BE2C (cell line): Measurements from ENCODE around the gene PRAMEF18.
"Not testable (repeated sequence)": the region's sequence is repeated elsewhere in the genome, so short reads cannot be mapped to it uniquely, and the experiment has no call there.

Experiments used
- DNase-seq: peaks from one replicate; pipeline ENCODE4 v3.0.0-alpha.2; 2020
- H3K27me3 ChIP-seq: fragments of 250-450 bp; sonication (Bioruptor Pico); 2 replicates; pipeline ENCODE4 v1.5.1; 2020; ENCODE audit warnings: mild to moderate bottlenecking
- H3K36me3 ChIP-seq: fragments of 250-450 bp; sonication (Bioruptor Pico); 2 replicates; pipeline ENCODE4 v1.5.1; 2020; ENCODE audit warnings: mild to moderate bottlenecking
- H3K4me1 ChIP-seq: fragments of 250-450 bp; sonication (Bioruptor Pico); 2 replicates; pipeline ENCODE4 v1.5.1; 2020
- H3K4me3 ChIP-seq: 2 replicates; pipeline ENCODE4 v1.5.1; 2011; ENCODE audit warnings: low read depth, low read length
- H3K9me3 ChIP-seq: fragments of 250-450 bp; sonication (Bioruptor Pico); 2 replicates; pipeline ENCODE4 v1.5.1; 2020
- TF ChIP-seq, protein P1 (sequence below): IDR thresholded peaks from 2 replicates; pipeline ENCODE4 v1.5.1; 2012; ENCODE audit warnings: mild to moderate bottlenecking, low read depth, low read length

Gene PRAMEF18

DNA sequence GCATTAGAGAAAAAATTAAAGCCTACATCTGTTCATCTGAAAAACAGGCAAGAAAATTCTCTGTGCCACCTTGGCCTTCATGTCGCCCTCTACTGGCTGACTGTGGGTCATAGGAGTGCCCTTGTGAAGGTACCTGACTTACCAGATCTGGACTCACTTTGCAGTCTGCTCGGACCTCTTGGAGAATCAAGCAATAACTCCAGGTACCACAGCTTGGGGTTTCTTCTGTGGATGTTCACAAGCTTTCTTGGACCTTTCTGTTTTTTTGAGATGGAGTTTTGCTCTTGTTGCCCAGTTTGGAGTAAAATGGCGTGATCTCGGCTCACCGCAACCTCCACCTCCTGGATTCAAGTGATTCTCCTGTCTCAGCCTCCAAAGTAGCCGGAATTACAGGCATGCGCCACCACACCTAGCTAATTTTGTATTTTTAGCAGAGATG is 2.4 kb upstream of the PRAMEF18 start:
- H3K4me1 ChIP-seq, result no peaks in the 10 kb centered on the region
- TF ChIP-seq, protein P1, sequence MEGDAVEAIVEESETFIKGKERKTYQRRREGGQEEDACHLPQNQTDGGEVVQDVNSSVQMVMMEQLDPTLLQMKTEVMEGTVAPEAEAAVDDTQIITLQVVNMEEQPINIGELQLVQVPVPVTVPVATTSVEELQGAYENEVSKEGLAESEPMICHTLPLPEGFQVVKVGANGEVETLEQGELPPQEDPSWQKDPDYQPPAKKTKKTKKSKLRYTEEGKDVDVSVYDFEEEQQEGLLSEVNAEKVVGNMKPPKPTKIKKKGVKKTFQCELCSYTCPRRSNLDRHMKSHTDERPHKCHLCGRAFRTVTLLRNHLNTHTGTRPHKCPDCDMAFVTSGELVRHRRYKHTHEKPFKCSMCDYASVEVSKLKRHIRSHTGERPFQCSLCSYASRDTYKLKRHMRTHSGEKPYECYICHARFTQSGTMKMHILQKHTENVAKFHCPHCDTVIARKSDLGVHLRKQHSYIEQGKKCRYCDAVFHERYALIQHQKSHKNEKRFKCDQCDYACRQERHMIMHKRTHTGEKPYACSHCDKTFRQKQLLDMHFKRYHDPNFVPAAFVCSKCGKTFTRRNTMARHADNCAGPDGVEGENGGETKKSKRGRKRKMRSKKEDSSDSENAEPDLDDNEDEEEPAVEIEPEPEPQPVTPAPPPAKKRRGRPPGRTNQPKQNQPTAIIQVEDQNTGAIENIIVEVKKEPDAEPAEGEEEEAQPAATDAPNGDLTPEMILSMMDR, result peak; percentile 51
- no peaks in the 10 kb centered on the region for H3K36me3 ChIP-seq
- no peaks in the 10 kb centered on the region for H3K27me3 ChIP-seq
- H3K4me3 ChIP-seq, result no peak overlapping the region
- no peaks in the 10 kb centered on the region for H3K9me3 ChIP-seq
- DNase-seq, result peak; percentile 37

DNA sequence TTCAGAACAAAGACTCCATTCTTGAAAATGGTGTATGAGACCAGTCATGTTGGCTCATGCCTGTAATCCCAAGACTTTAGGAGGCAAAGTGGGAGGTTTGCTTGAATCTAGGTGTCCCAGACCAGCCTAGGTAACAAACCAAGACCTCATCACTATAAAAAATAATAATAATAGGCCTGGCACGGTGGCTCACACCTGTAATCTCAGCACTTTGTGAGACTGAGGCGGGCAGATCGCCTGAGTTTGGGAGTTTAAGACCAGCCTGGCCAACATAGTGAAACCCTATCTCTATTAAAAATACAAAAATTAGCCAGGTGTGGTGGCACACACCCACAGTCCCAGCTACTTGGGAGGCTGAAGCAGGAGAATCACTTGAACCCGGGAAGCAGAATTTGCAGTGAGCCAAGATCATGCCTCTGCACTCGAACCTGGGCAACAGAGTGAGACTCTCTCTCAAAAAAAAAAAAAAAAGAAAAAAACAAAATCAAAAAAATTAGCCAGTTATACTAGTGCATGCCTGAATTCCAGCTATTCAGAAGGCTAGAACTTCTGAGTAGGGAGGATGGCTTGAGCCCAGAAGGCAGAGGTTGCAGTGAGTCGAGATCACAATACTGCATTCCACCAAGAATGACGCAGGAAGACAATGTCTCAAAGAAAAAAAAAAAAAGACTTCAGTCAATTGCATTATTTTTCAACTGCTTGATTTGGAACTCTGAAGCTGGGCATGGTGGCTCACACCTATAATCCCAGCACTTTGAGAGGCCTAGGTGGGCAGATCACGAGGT is 1.5 kb upstream of the PRAMEF18 start:
- H3K4me1 ChIP-seq, DNase-seq, H3K27me3 ChIP-seq, H3K9me3 ChIP-seq, H3K36me3 ChIP-seq, H3K4me3 ChIP-seq: not testable (repeated sequence)

DNA sequence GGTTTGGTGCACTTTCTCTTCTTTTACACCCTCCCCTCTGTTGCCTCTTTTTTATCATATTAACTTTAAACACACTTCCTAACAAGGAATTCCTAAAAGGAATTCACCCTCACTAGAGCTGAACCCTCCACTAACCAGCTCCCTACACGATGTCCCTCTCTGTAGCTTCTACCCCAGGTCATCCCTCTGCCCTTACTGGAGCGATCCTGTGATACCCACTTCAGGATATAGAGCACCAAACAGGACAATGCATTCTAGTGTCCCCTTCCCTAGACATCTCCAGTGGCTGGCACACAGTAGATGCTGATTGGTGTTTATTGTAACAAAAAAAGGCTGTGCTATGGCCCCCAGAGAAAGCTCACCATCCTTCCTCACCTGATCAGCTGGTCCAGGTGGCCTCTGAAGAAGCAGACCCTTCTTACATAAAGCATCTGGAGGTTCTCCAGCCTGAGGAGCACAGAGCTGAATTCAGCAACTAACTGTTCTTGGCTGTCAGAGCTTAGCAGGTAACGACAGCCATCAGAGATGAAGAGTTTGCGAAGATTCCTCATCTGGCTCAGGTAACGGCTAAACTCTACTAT is 1.4 kb downstream of the PRAMEF18 start:
- Histone ChIP-seq H3K4me1 (no peaks in the 10 kb centered on the region), H3K4me3 (no peak overlapping the region), H3K27me3 (no peaks in the 10 kb centered on the region), H3K9me3 (no peaks in the 10 kb centered on the region), H3K36me3 (no peaks in the 10 kb centered on the region)
- TF ChIP-seq, protein P1, result no peak
- no peak for DNase-seq

DNA sequence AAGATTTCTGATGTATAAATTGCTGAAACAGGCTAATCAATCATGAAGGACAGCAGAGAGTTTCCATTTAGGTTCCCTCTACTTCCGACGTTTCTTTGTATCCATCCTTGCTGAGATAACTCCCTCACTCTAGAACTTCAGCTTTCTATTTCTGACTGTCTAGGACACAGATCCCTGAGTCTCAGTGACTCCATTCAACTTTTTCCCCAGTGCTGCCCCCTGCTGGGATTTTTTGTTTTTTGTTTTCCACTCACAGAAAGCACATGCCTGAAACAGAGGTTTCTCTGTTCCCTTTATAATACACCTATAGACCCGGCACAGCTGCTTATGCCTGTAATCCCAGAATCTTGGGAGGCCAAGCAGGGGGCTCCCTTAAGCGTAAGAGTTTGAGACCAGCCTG is 3.2 kb downstream of the PRAMEF18 start:
- H3K36me3 ChIP-seq, H3K9me3 ChIP-seq, H3K27me3 ChIP-seq, DNase-seq, H3K4me1 ChIP-seq, H3K4me3 ChIP-seq: not testable (repeated sequence)

- H3K4me3 ChIP-seq, H3K27me3 ChIP-seq, H3K9me3 ChIP-seq, DNase-seq, H3K36me3 ChIP-seq, H3K4me1 ChIP-seq: not testable (repeated sequence)
These were observed 6.8 kb downstream of the PRAMEF18 start for GRCh38 chr1:13219203-13219602.

DNA sequence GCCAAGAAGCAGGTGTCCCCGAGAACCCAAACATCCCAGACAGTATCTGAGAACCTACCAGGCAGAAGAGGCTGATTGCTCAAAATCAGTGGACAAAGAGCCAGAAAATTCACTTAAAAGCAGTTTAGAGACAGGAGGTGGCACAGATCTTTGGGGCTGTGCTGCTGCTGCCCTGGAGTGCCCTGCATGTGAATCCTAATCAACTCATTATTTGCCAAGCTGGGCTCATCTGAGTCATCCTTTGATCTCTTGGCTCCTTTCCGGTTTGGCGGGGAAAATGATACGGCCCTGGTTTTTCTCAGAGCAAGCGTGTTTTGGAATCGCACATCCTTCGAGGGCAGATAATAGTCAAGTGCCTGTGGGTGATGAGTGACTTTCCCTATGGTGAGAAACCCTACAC is 9.3 kb downstream of the PRAMEF18 start:
- H3K36me3 ChIP-seq, H3K4me3 ChIP-seq, H3K27me3 ChIP-seq, H3K4me1 ChIP-seq, H3K9me3 ChIP-seq, DNase-seq: not testable (repeated sequence)

DNA sequence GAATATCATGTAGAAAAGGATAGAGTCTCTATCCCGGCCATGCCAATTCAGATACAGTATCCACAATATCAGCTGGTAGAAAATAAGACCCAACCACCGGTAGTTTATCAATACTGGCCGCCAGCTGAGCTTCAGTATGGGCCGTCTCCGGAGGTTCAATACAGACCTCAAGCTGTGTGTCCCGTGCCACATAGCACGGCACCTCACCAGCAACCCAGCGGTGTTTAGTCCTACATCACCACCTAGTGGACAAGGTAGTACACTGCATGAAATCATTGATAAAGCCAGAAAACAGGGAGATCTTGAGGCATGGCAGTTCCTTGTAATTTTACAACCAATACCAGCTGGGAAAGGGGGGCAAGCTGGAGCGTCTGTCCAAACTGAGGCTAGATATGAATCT is 17.2 kb downstream of the PRAMEF18 start:
- not testable (repeated sequence) for H3K4me3 ChIP-seq, DNase-seq, H3K36me3 ChIP-seq, H3K27me3 ChIP-seq, H3K4me1 ChIP-seq, H3K9me3 ChIP-seq

GRCh38 chr1:13201309-13201708 is 24.6 kb downstream of the PRAMEF18 start, which contains the start of gene PRAMEF13:
Gene PRAMEF13, minus strand, starts transcription at chr1:13201409. Its CDS starts 1,820 bp downstream, at chr1:13199589.
- DNase-seq, H3K4me1 ChIP-seq, H3K4me3 ChIP-seq, H3K27me3 ChIP-seq, H3K36me3 ChIP-seq, H3K9me3 ChIP-seq: not testable (repeated sequence)
